GM23248 (cell line): Measurements from ENCODE around the gene IPP.

Source experiments
- EZH2 ChIP-seq: fragments of 200-600 bp; sonication (generic); IDR thresholded peaks from 2 replicates; pipeline ENCODE4 v1.6.1; 2018; ENCODE audit warnings: antibody characterized with exemption, mild to moderate bottlenecking; ENCODE audit not compliant: insufficient read depth, poor library complexity, severe bottlenecking
- EZH2phosphoT487 ChIP-seq: fragments of 200-600 bp; sonication (generic); IDR thresholded peaks from 2 replicates; pipeline ENCODE4 v1.6.1; 2018; ENCODE audit warnings: antibody characterized with exemption, moderate library complexity, mild to moderate bottlenecking, low read depth; ENCODE audit not compliant: insufficient read depth

DNA sequence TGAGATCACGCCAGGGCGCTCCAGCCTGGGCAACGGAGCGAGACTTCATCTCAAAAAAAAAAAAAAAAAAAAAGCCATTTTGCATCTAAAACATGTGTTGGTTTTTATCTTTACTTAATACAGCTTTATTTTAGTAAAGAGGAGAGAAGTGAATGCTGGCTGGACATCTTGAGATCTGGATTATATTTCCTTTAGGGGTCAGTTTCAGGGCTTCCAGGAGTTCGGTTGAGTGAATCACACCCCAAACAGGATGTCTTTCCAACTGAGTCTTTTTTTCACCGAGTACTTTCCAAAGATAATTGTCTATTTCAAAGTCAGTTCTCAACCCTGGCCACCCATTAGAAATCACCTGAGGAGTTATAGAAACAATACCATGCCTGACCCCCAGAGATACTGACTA is 16.6 kb upstream of the IPP start:
- TF ChIP-seq EZH2 (no peak), EZH2phosphoT487 (no peak)
